Measurements from ENCODE around the gene TRPV3. TPM values are rescaled to one million over a fixed set of nuclear protein-coding genes. Genes with fewer than 3 reads are reported as not detected.

TRPV3 gene
- total and polyA plus RNA-seq, 2 of the 13 experiments (the other 11 are each of a cell fraction or from before 2014, with no cell fraction given), result 0.90 to 1.0 TPM

DNA sequence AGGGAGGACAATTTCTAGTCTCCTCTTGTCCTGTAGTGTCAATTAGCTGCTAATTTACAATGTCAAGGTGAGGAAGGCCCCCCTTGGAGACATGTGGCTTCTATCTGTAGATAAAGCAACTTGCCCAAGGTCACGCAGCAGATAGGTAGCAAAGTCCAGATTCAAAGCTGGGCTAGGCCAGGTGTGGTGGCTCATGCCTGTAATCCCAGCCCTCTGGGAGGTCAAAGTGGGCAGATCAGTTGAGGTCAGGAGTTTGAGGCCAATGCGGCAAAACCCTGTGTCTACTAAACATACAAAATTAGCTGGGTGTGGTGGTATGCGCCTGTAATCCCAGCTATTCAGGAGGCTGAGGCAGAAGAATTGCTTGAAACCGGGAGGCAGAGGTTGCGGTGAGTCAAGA lies 11.1 kb downstream of the TRPV3 start (continued):
- TF ChIP-seq PLRG1 (conservative IDR thresholded peaks at IDR 0.05) (no peak), RFXANK (CRISPR knock-in tag; IDR thresholded peaks at IDR 0.05) (no peak), KLF6 (CRISPR knock-in tag; IDR thresholded peaks at IDR 0.05) (no peak), ZNF281 (CRISPR knock-in tag; IDR thresholded peaks at IDR 0.05; ENCODE audit: borderline replicate concordance) (no peak), ZBTB44 (CRISPR knock-in tag; IDR thresholded peaks at IDR 0.05) (no peak), ZNF350 (CRISPR knock-in tag; IDR thresholded peaks at IDR 0.05; ENCODE audit: borderline replicate concordance, low read depth) (peak; percentile 61; the same call in 1 of the 2 replicates), NFAT5 (CRISPR knock-in tag; IDR thresholded peaks at IDR 0.05) (no peak), ZNF841 (CRISPR knock-in tag; IDR thresholded peaks at IDR 0.05; ENCODE audit: borderline replicate concordance) (no peak), SP2 (CRISPR knock-in tag; IDR thresholded peaks at IDR 0.05) (no peak), NR2C2 (CRISPR knock-in tag; IDR thresholded peaks at IDR 0.05; ENCODE audit: borderline replicate concordance) (peak; percentile 53), FOXJ3 (CRISPR knock-in tag; IDR thresholded peaks at IDR 0.05; ENCODE audit: borderline replicate concordance) (no peak), HNRNPL (IDR thresholded peaks at IDR 0.05; ENCODE audit: low read depth, low read length) (no peak), MAFK (conservative IDR thresholded peaks at IDR 0.05 in 1 of 2, IDR thresholded peaks at IDR 0.05 in 1 of 2; ENCODE audit: low read length in 2 of 2) (no peak), SAP130 (CRISPR knock-in tag; IDR thresholded peaks at IDR 0.05; ENCODE audit: low read depth) (peak; percentile 33; the same call in 1 of the 2 replicates)
- TF ChIP-seq, protein P1, sequence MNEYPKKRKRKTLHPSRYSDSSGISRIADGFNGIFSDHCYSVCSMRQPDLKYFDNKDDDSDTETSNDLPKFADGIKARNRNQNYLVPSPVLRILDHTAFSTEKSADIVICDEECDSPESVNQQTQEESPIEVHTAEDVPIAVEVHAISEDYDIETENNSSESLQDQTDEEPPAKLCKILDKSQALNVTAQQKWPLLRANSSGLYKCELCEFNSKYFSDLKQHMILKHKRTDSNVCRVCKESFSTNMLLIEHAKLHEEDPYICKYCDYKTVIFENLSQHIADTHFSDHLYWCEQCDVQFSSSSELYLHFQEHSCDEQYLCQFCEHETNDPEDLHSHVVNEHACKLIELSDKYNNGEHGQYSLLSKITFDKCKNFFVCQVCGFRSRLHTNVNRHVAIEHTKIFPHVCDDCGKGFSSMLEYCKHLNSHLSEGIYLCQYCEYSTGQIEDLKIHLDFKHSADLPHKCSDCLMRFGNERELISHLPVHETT (CRISPR knock-in tag; conservative IDR thresholded peaks at IDR 0.05), result no peak
- TF ChIP-seq, protein P2, sequence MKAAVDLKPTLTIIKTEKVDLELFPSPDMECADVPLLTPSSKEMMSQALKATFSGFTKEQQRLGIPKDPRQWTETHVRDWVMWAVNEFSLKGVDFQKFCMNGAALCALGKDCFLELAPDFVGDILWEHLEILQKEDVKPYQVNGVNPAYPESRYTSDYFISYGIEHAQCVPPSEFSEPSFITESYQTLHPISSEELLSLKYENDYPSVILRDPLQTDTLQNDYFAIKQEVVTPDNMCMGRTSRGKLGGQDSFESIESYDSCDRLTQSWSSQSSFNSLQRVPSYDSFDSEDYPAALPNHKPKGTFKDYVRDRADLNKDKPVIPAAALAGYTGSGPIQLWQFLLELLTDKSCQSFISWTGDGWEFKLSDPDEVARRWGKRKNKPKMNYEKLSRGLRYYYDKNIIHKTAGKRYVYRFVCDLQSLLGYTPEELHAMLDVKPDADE (CRISPR knock-in tag; IDR thresholded peaks at IDR 0.05), result no peak
- TF ChIP-seq, protein P3, sequence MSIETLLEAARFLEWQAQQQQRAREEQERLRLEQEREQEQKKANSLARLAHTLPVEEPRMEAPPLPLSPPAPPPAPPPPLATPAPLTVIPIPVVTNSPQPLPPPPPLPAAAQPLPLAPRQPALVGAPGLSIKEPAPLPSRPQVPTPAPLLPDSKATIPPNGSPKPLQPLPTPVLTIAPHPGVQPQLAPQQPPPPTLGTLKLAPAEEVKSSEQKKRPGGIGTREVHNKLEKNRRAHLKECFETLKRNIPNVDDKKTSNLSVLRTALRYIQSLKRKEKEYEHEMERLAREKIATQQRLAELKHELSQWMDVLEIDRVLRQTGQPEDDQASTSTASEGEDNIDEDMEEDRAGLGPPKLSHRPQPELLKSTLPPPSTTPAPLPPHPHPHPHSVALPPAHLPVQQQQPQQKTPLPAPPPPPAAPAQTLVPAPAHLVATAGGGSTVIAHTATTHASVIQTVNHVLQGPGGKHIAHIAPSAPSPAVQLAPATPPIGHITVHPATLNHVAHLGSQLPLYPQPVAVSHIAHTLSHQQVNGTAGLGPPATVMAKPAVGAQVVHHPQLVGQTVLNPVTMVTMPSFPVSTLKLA (IDR thresholded peaks at IDR 0.05), result no peak
